SK-N-SH treated with all-trans-retinoic acid at 6 μM for 48 hours (cell line): ENCODE results near the gene PHF23.

ENCODE experiments used
- ATAC-seq: fragments of 200-7000 bp; cut with Tn5 transposase; 3 replicates; pipeline ENCODE4 v1.9.1; 2020; ENCODE audit warnings: mild to moderate bottlenecking, moderate library complexity
- ARNTL ChIP-seq: fragments of 450-650 bp; formaldehyde crosslinking; IDR thresholded peaks from 2 replicates; pipeline ENCODE4 v1.5.0; 2020; ENCODE audit warnings: low read depth, mild to moderate bottlenecking, moderate library complexity, borderline replicate concordance
- BACH2 ChIP-seq: fragments of 250-450 bp; sonication (Bioruptor Pico); IDR thresholded peaks from 2 replicates; pipeline ENCODE4 v1.9.0; 2021; ENCODE audit warnings: mild to moderate bottlenecking, borderline replicate concordance
- CREB5 ChIP-seq: fragments of 250-450 bp; sonication (Bioruptor Pico); IDR thresholded peaks from 2 replicates; pipeline ENCODE4 v1.5.1; 2020; ENCODE audit warnings: low read depth, mild to moderate bottlenecking, moderate library complexity
- CSDC2 ChIP-seq: fragments of 250-450 bp; sonication (Bioruptor Pico); IDR thresholded peaks from 2 replicates; pipeline ENCODE4 v1.5.0; 2020; ENCODE audit warnings: mild to moderate bottlenecking, moderate library complexity
- CSRNP3 ChIP-seq: fragments of 250-450 bp; sonication (Bioruptor Pico); IDR thresholded peaks from 2 replicates; pipeline ENCODE4 v1.5.1; 2021; ENCODE audit warnings: mild to moderate bottlenecking, moderate library complexity
- GLIS3 ChIP-seq: fragments of 250-450 bp; sonication (Bioruptor Pico); IDR thresholded peaks from 2 replicates; pipeline ENCODE4 v1.5.0; 2020; ENCODE audit warnings: mild to moderate bottlenecking, moderate library complexity
- ISL1 ChIP-seq: fragments of 250-450 bp; sonication (Bioruptor Pico); IDR thresholded peaks from 2 replicates; pipeline ENCODE4 v2.1.2; 2022; ENCODE audit warnings: mild to moderate bottlenecking, moderate library complexity
- OSR1 ChIP-seq: fragments of 250-450 bp; sonication (Bioruptor Pico); IDR thresholded peaks from 2 replicates; pipeline ENCODE4 v1.8.0; 2022; ENCODE audit warnings: moderate library complexity, mild to moderate bottlenecking, inconsistent platforms
- POU6F1 ChIP-seq: fragments of 250-450 bp; sonication (Bioruptor Pico); IDR thresholded peaks from 2 replicates; pipeline ENCODE4 v1.8.0; 2021; ENCODE audit warnings: low read depth, mild to moderate bottlenecking, moderate library complexity, borderline replicate concordance
- PPARA ChIP-seq: fragments of 250-450 bp; sonication (Bioruptor Pico); IDR thresholded peaks from 2 replicates; pipeline ENCODE4 v1.5.0; 2020; ENCODE audit warnings: mild to moderate bottlenecking, borderline replicate concordance
- RARB ChIP-seq: fragments of 250-450 bp; sonication (Bioruptor Pico); IDR thresholded peaks from 2 replicates; pipeline ENCODE4 v1.8.0; 2021; ENCODE audit warnings: mild to moderate bottlenecking, moderate library complexity
- SNAI2 ChIP-seq: fragments of 250-450 bp; sonication (Bioruptor Pico); IDR thresholded peaks from 2 replicates; pipeline ENCODE4 v1.5.0; 2020; ENCODE audit warnings: mild to moderate bottlenecking, moderate library complexity
- TCF4 ChIP-seq: fragments of 250-450 bp; sonication (Bioruptor Pico); IDR thresholded peaks from 2 replicates; pipeline ENCODE4 v1.8.0; 2021; ENCODE audit warnings: mild to moderate bottlenecking, moderate library complexity, borderline replicate concordance
- TOX ChIP-seq: fragments of 250-450 bp; sonication (Bioruptor Pico); IDR thresholded peaks from 2 replicates; pipeline ENCODE4 v1.8.0; 2021; ENCODE audit warnings: mild to moderate bottlenecking, moderate library complexity, borderline replicate concordance
- ZC3H10 ChIP-seq: fragments of 250-450 bp; sonication (Bioruptor Pico); IDR thresholded peaks from 2 replicates; pipeline ENCODE4 v1.5.1; 2021; ENCODE audit warnings: mild to moderate bottlenecking, moderate library complexity
- ZFP3 ChIP-seq: fragments of 250-450 bp; sonication (Bioruptor Pico); IDR thresholded peaks from 2 replicates; pipeline ENCODE4 v1.5.0; 2020; ENCODE audit warnings: mild to moderate bottlenecking, moderate library complexity
- ZFP30 ChIP-seq: fragments of 450-650 bp; formaldehyde crosslinking; IDR thresholded peaks from 2 replicates; pipeline ENCODE4 v1.5.0; 2022; ENCODE audit warnings: mild to moderate bottlenecking, moderate library complexity
- ZNF565 ChIP-seq: fragments of 450-650 bp; formaldehyde crosslinking; conservative IDR thresholded peaks from 2 replicates; pipeline ENCODE4 v1.5.0; 2020; ENCODE audit warnings: low read depth, mild to moderate bottlenecking, moderate library complexity
- ZNF70 ChIP-seq: fragments of 450-650 bp; formaldehyde crosslinking; IDR thresholded peaks from 2 replicates; pipeline ENCODE4 v1.5.0; 2020; ENCODE audit warnings: mild to moderate bottlenecking, moderate library complexity
- ZNF8 ChIP-seq: fragments of 450-650 bp; formaldehyde crosslinking; IDR thresholded peaks from 2 replicates; pipeline ENCODE4 v1.5.0; 2020; ENCODE audit warnings: mild to moderate bottlenecking, moderate library complexity
- TF ChIP-seq, protein P1 (sequence below): fragments of 250-450 bp; sonication (Bioruptor Pico); IDR thresholded peaks from 2 replicates; pipeline ENCODE4 v1.8.0; 2020; ENCODE audit warnings: mild to moderate bottlenecking, moderate library complexity, borderline replicate concordance

PHF23 gene

GRCh38 chr17:7232114-7232513 is 7.1 kb downstream of the PHF23 start:
- TF ChIP-seq ZNF8 (CRISPR knock-in tag) (no peak), ISL1 (no peak), ZFP3 (CRISPR knock-in tag) (no peak), POU6F1 (CRISPR knock-in tag) (no peak), OSR1 (CRISPR knock-in tag) (no peak), ARNTL (no peak), CREB5 (CRISPR knock-in tag) (no peak), RARB (CRISPR knock-in tag) (no peak), ZFP30 (no peak), CSDC2 (CRISPR knock-in tag) (no peak), ZNF565 (no peak), SNAI2 (no peak), BACH2 (CRISPR knock-in tag) (no peak), ZC3H10 (no peak), ZNF70 (CRISPR knock-in tag) (no peak), TCF4 (CRISPR knock-in tag) (no peak), PPARA (CRISPR knock-in tag) (no peak)
- TF ChIP-seq, protein P1, sequence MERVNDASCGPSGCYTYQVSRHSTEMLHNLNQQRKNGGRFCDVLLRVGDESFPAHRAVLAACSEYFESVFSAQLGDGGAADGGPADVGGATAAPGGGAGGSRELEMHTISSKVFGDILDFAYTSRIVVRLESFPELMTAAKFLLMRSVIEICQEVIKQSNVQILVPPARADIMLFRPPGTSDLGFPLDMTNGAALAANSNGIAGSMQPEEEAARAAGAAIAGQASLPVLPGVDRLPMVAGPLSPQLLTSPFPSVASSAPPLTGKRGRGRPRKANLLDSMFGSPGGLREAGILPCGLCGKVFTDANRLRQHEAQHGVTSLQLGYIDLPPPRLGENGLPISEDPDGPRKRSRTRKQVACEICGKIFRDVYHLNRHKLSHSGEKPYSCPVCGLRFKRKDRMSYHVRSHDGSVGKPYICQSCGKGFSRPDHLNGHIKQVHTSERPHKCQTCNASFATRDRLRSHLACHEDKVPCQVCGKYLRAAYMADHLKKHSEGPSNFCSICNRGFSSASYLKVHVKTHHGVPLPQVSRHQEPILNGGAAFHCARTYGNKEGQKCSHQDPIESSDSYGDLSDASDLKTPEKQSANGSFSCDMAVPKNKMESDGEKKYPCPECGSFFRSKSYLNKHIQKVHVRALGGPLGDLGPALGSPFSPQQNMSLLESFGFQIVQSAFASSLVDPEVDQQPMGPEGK, result no peak

DNA sequence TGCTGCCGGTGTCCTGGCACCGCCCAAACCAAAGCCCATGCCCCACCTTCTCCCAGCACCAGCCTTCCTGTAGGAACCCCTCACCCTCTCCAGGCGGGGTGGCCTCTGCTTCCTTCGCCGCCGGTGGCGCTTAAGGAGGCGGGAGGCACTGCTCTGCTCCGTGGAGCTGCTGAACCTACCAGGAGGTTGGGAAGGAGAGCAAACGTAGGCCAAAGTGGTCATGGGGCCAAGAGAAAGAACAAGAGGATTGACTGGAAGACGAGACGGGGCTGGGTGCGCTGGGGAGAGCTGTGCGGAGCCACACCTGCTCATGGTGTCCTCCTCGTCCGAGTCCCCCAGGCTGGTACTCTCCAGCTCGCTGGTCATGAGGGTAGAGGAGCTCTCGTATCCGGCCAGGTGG is 9.8 kb downstream of the PHF23 start:
- TF ChIP-seq CSRNP3 (CRISPR knock-in tag) (no peak), CSDC2 (CRISPR knock-in tag) (no peak), ZNF70 (CRISPR knock-in tag) (no peak), CREB5 (CRISPR knock-in tag) (no peak), TOX (no peak), ZC3H10 (no peak), GLIS3 (CRISPR knock-in tag) (no peak), TCF4 (CRISPR knock-in tag) (no peak)
- TF ChIP-seq, protein P1, result no peak
- TF ChIP-seq, all 23 proteins: peak for 0
- no peak for ATAC-seq

More at GRCh38 chr17:7232114-7232513, 7.1 kb downstream of the PHF23 start:
- no peak for ATAC-seq

DNA sequence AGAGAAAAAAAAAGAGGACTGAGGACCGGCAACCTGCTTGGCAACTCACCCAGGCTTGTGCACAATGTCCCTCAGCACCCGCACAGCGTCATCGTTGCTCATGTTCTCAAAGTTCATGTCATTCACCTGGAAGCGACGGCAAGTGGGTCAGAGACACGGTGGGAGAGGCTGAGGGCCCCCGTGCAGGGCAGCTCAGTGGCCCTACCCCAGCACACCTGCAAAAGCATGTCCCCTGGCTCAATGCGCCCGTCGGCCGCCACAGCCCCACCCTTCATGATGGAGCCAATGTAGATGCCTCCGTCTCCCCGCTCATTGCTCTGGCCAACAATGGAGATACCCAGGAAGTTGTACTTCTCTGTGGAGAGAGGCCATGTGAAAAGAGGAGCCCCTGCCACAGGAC is 10.3 kb downstream of the PHF23 start:
- no peak for TF ChIP-seq PPARA (CRISPR knock-in tag)
- TF ChIP-seq, protein P1, result no peak
- no peak for TF ChIP-seq ZFP3 (CRISPR knock-in tag)
- no peak for TF ChIP-seq RARB (CRISPR knock-in tag)
- no peak for TF ChIP-seq OSR1 (CRISPR knock-in tag)
- no peak for TF ChIP-seq ZNF70 (CRISPR knock-in tag)
- no peak for TF ChIP-seq POU6F1 (CRISPR knock-in tag)
- TF ChIP-seq ISL1, result no peak
- no peak for TF ChIP-seq CSDC2 (CRISPR knock-in tag)
- ATAC-seq, result no peak
